ENCODE data around the gene ZNF511. TPM values are rescaled to one million over a fixed set of nuclear protein-coding genes. Genes with fewer than 3 reads are reported as not detected.
A peak's percentile ranks its signal among the peaks of the same experiment; 100 is the strongest.

Gene ZNF511
- total RNA-seq, 1 donor from 2014 or later: 36.3 TPM

DNA sequence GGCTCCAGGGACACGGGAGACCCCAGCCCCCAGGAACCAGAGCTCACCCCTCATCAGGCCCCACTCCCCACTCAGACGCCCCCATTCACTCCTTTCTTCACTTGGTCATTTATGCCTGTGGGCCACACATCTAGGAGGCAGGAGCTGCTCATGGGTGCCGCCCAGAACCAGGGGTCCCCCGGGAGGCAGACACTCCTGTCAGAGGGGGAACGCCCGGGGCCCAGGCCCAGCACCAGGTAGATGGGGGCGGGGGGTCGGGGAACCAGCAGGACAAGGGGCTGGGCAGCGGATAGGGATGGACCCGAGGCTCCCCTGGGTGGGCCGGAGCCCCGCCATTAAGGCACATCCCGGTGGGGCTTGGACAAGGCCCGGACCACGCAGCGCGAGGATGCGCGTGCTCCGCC lies 16.1 kb downstream of the ZNF511 start:
- TF ChIP-seq POLR2AphosphoS5 (IDR thresholded peaks at IDR 0.05; ENCODE audit: insufficient read depth in 1 of 2, low read depth in 1 of 2): no peak
- no peak for TF ChIP-seq POLR2A (IDR thresholded peaks at IDR 0.05)
- TF ChIP-seq, protein P1, sequence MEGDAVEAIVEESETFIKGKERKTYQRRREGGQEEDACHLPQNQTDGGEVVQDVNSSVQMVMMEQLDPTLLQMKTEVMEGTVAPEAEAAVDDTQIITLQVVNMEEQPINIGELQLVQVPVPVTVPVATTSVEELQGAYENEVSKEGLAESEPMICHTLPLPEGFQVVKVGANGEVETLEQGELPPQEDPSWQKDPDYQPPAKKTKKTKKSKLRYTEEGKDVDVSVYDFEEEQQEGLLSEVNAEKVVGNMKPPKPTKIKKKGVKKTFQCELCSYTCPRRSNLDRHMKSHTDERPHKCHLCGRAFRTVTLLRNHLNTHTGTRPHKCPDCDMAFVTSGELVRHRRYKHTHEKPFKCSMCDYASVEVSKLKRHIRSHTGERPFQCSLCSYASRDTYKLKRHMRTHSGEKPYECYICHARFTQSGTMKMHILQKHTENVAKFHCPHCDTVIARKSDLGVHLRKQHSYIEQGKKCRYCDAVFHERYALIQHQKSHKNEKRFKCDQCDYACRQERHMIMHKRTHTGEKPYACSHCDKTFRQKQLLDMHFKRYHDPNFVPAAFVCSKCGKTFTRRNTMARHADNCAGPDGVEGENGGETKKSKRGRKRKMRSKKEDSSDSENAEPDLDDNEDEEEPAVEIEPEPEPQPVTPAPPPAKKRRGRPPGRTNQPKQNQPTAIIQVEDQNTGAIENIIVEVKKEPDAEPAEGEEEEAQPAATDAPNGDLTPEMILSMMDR (IDR thresholded peaks at IDR 0.05): no peak
- H3K4me3 ChIP-seq: peak overlapping the region in 1 of 2 donors; percentile 27
- no peak overlapping the region for H3K27ac ChIP-seq
- H3K27me3 ChIP-seq: peaks cover 25% of the 10 kb centered on the region
- intact Hi-C loops (cut with DNase I): no loop called here
- DNase-seq (ENCODE audit: extremely low spot score in 2 of 2): no peak
- no peaks in the 10 kb centered on the region for H3K36me3 ChIP-seq
- no peaks in the 10 kb centered on the region for H3K9me3 ChIP-seq
- H3K4me1 ChIP-seq: peaks cover 22% of the 10 kb centered on the region

DNA sequence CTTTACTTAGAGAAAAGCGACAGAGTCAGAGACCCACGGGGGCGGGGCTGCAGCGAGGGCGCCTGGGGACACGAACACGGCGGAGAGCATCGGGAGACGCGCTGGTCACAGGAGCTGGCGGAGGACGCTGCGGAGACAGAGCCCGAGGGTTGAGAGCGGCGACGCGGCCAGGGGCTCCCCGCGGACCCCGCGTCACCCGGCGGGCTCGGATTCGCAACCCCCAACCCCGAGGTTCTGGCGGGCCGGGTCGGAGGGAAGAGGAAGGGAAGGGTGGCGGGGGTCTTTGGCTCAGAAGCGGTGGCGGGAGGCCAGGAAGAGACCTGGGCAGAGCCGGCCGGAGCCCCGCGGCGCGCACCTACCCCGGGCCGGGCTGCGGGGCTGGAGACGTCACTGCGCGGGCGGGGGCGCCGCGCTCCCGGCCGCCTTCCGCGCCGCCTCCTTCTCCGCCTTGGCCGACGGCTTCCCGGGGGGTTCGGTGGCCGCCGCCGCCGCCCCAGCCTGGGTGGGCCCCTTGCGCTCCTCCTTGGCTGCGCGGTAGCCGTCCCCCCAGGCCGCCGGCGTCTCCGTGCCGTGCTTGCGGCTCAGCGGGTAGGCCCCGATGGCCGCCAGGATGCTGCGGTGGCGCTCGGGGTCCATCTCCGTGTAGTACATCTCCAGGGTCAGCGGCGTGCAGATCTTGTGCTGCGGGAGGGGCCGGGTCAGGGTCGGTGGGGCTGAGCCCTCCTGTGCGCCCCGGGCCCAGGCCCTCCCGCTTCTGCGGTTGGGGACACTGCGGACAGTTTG lies 16.9 kb downstream of the ZNF511 start:
- no peak for DNase-seq (ENCODE audit: extremely low spot score in 2 of 2)
- intact Hi-C loops (cut with DNase I): no loop called here
- Histone ChIP-seq H3K4me1 (peaks cover 25% of the 10 kb centered on the region), H3K27ac (no peak overlapping the region), H3K4me3 (peak overlapping the region; percentile 21 to 27), H3K9me3 (no peaks in the 10 kb centered on the region), H3K27me3 (peaks cover 25% of the 10 kb centered on the region), H3K36me3 (no peaks in the 10 kb centered on the region)
- TF ChIP-seq, protein P1 (IDR thresholded peaks at IDR 0.05): no peak
- no peak for TF ChIP-seq POLR2A (IDR thresholded peaks at IDR 0.05)
- TF ChIP-seq POLR2AphosphoS5 (IDR thresholded peaks at IDR 0.05; ENCODE audit: insufficient read depth in 1 of 2, low read depth in 1 of 2): no peak

GRCh38 chr10:133326223-133326551 lies 17.5 kb downstream of the ZNF511 start:
- TF ChIP-seq POLR2A (IDR thresholded peaks at IDR 0.05): no peak
- TF ChIP-seq, protein P1 (IDR thresholded peaks at IDR 0.05): no peak
- TF ChIP-seq POLR2AphosphoS5 (IDR thresholded peaks at IDR 0.05; ENCODE audit: insufficient read depth in 1 of 2, low read depth in 1 of 2): no peak
- H3K27ac ChIP-seq: no peak overlapping the region
- no peaks in the 10 kb centered on the region for H3K36me3 ChIP-seq
- peaks cover 25% of the 10 kb centered on the region for H3K27me3 ChIP-seq
- H3K9me3 ChIP-seq: no peaks in the 10 kb centered on the region
- no peak for DNase-seq (ENCODE audit: extremely low spot score in 2 of 2)
- H3K4me3 ChIP-seq: peak overlapping the region; percentile 21 to 27
- peaks cover 25% of the 10 kb centered on the region for H3K4me1 ChIP-seq
- intact Hi-C loops (cut with DNase I): no loop called here

DNA sequence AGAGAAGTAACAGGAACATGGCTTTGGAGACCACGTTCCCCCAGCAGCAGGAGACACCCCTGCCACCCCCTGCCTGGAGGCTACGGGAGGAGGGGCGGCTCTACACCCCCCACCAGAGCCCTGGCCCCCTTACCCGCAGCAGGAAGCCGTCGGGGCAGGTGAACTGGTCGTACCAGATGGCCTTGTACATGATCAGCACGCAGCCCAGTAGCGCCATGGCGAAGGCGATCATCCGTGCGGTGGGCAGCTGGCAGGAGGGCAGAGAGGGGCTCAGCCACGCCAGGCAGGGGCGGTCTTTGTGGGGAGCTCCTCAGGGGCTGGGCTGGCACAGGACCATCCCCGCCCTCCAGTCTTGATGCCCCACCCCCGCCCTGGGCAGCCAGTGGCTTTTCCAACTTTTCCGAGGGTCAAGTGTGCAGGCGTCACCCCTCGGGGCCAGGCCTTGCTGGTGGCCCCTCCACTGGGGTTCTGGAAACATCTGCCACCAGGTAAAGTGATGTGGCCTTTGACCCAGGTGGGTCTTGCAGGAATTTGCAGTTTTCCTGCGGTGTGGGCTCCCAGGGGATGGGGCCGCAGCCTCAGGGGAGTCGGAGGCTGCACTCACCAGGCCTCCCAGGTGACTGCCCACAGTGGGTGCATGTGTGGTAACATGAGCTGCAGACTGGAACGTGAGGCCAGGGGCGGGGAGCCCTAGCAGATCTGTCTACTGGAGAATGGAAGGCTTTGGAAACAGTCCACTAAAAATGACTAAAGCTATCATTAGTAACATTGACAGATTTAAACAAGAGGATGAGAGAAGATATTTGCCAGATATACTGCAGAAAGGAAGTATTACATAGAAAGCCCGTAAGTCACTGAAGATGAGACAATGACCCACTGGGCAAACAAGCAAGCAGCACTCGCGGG lies 18.3 kb downstream of the ZNF511 start:
- TF ChIP-seq POLR2A (IDR thresholded peaks at IDR 0.05) (no peak), POLR2AphosphoS5 (IDR thresholded peaks at IDR 0.05; ENCODE audit: insufficient read depth in 1 of 2, low read depth in 1 of 2) (no peak)
- TF ChIP-seq, protein P1 (IDR thresholded peaks at IDR 0.05): no peak
- peaks cover 25% of the 10 kb centered on the region for H3K27me3 ChIP-seq
- H3K4me3 ChIP-seq: no peak overlapping the region
- intact Hi-C loops (cut with DNase I): no loop called here
- H3K36me3 ChIP-seq: no peaks in the 10 kb centered on the region
- H3K4me1 ChIP-seq: peaks cover 25% of the 10 kb centered on the region
- no peaks in the 10 kb centered on the region for H3K9me3 ChIP-seq
- H3K27ac ChIP-seq: no peak overlapping the region
- DNase-seq (ENCODE audit: extremely low spot score in 2 of 2): no peak
